ENCODE measurements around the gene NMT1.

DNA sequence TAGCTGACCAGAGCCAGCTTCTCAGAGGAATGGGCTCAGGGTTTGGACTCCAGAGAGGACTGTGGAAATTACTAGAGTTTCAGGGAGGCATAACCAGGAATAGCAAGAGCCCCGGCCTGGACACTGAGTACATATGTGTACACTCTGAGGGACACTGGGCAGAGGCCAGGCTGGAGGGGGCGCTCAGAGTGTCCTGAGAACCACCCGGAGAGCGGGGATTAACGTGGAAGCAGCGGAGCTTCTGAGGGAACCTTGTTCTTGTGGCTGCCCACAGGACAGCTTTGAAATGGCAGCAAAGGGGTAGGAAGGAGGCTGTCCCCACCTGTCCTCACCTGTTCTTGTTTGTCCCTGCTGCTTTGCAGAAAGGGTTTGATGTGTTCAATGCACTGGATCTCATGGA is 43.4 kb downstream of the NMT1 start:
- TF ChIP-seq CREB1 (CRISPR knock-in tag; IDR thresholded peaks at IDR 0.05) (no peak), ZNF121 (CRISPR knock-in tag; IDR thresholded peaks at IDR 0.05) (no peak), E2F4 (CRISPR knock-in tag; IDR thresholded peaks at IDR 0.05; ENCODE audit: borderline replicate concordance, low read depth) (no peak), CTCF (IDR thresholded peaks at IDR 0.05) (no peak), TP53 (CRISPR knock-in tag; IDR thresholded peaks at IDR 0.05) (no peak), ATF2 (CRISPR knock-in tag; IDR thresholded peaks at IDR 0.05; ENCODE audit: borderline replicate concordance, low read depth) (no peak)
